T-helper 2 cell treated with Interferon-gamma antibody and Interleukin-4, amounts not matched to agents 100 ng/mL and 5 ng/mL, for 36 hours (primary cell): ENCODE results near the gene LZTR1. TPM values are rescaled to one million over a fixed set of nuclear protein-coding genes. Genes with fewer than 3 reads are reported as not detected.

ENCODE experiments used
- intact Hi-C: fragments of 100-400 bp; cut with micrococcal nuclease; formaldehyde crosslinking; loops from one replicate; pipeline ENCODE4 v1.15.1; 2023
- total RNA-seq: library from RNA; stranded (reverse); gene quantifications from 2 replicates; pipeline ENCODE4 v1.2.3, GENCODE V29; 2022

Gene LZTR1
- total RNA-seq, 1 donor from 2014 or later: 67.1 TPM

DNA sequence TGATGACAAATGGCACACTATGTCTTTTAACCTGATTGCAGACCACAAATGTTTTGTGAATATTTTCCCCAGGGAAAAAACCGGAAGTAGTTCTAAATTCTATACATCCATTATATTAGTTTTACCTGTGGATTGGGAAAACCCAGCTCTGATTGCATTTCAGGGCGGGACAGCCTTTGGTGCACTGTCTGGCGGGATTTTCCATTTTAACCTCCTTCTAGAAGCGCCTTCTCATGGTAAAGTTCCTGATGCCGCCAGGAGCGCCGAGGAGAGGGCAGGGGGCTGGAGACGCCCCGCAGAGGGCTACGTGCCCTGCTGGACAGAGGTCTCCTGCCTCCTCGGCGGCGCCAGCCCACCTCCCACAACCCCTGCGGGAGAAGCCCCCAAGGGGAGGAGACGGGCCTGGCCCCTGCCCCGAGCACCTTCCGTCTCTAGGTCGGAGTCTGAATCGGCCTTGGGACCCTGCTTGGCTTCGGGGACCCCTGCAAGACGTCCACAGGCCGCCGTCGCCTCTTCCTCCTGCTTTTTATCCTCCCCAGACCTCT is 31.6 kb downstream of the LZTR1 start:
- intact Hi-C loops: loop anchor here (1.0 kb wide), 1 partner anchor 11 kb away; the partner anchor contains the start of gene THAP7

DNA sequence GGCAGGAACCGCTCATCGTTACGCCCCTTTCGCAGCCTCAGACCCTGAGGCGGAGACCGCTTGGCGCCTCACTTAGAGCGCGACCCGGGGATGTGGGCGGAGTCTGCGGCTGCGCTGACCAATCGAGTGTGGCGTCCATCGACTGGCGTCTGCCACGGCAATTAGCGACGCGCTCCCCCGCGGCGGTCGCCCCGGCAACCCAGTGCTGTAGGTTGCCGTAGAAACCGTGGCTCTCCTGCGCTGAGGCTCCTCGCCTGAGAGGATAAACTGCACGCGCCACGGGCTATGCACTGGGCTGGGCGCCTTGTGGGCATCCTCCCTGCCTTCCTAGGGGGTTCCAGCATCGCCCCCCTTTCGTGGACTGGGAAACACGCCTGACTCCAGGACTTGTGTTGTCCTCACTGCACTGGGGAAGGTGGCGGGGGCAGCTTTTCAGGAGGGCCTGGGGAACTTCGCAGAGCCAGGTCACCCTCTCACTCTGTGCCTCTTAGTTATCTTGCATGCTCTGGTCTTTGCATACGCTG is 32.2 kb downstream of the LZTR1 start:
- intact Hi-C loops: loop anchor here (1.0 kb wide), 1 partner anchor 12 kb away; the partner anchor contains the start of gene THAP7

DNA sequence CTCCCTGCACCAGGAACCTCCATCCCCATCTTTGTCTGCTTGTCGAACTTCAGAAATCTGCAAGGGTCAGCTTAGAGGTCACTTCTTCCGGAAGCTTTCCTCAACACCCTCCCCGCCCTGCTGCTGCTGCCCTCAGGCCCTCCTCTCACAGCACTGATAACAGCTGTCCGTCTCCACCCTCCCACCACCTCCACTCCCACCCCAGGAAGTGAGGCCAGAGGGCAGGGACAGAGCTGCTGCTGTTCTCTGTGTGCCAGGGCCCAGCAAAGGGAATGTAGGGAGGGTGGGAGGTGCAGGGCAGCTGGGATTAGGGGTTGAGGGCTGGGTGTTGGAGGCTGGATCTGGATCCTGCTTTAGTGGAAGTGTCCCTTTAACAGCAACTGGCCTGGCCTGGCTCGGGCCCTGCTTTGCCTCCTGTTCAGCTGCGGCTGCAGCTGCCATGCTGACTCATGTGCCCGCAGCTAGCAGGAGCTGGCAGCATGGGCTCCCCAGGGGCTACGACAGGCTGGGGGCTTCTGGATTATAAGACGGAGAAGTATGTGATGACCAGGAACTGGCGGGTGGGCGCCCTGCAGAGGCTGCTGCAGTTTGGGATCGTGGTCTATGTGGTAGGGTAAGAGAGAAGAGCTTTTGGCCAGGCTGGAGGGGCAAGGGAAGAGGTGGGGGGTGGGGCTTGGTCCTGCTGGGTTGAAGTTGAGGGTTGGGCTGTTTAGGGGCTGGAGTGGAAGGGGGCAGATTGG is 32.8 kb downstream of the LZTR1 start, which contains the start of gene P2RX6:
P2RX6 (plus strand) TSS at position 440 of the 740 bp plus-strand sequence; CDS start at position 450, 10 bp downstream.
- intact Hi-C loops: loop anchor here (1.0 kb wide), 1 partner anchor 13 kb away; the partner anchor contains the start of gene THAP7

DNA sequence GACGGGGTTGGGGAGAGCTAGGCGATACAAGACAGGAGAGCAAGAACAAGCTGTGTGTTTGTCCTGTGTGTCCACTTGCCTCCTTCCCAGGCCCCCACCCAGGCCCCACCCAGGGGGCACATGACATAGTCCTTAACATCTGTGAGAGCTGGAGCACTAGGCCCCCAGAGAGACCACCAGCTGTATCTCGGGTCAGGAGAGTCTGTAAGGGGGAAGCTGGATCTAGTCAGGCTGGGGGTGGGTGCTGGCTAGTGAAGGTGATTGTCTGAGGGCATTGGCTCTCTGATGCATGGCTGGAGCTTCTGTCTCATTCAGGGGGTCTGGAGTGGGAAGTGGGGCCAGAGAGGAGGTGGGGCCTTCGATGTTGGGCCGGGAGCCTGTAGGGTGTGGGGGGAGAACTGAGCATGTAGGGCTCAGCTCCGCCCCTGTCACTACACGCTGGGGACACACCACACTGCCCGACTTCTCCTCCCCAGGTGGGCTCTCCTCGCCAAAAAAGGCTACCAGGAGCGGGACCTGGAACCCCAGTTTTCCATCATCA is 33.4 kb downstream of the LZTR1 start:
- intact Hi-C loops: no loop called here

DNA sequence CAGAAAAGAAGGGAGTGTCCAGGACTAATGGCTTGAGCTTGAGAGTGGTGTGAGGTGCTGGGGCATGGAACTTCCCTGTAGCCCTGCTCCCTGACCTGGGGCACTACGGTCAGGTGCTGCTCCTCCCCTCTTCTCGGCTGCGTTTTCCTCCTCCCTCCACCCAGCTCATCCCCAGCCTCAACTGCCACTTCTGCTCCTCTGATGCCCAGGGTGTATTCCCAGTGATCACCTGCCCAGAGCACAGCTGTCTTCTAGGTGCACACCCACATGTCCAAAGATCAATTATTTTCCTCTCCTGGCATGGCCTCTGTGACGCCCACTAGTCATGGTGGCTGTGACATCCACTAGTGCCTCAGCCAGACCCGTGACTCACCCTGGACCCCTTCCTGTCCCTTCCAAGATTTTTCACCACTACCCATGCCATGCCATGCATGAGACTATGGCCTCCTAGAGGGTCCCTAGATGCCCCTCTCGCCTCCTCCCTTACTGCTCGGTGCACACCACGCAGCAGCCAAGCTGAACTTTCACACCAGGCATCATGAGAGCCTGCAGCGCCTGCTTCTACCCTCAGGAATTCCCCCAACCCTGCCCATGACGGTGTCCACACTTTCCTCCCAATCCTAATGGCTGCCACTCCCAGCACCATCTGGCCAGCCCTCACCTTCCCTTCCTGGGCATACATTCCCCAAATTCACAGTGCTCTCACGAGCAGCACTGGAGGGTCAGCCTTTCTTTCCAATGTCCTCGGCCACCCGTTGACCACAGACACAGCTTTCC is 34.7 kb downstream of the LZTR1 start:
- intact Hi-C loops: no loop called here

DNA sequence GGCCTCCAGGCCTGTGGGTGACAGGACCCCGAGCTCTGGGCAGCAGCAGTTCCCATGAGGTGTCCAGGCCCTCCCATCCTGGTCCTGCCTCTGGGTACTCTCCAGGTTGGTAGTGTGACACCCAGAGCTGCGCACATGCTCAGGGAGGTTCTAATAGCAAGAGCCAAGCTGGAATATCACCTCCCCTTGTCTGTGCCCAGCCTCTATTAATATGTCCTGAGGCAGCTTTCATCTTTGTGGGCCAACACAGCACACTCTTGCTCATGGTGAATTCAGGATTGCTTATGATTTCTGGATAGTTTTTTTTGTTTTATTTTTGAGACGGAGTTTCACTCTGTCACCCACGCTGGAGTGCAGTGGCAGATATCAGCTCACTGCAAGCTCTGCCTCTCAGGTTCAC is 36.2 kb downstream of the LZTR1 start:
- intact Hi-C loops: no loop called here

DNA sequence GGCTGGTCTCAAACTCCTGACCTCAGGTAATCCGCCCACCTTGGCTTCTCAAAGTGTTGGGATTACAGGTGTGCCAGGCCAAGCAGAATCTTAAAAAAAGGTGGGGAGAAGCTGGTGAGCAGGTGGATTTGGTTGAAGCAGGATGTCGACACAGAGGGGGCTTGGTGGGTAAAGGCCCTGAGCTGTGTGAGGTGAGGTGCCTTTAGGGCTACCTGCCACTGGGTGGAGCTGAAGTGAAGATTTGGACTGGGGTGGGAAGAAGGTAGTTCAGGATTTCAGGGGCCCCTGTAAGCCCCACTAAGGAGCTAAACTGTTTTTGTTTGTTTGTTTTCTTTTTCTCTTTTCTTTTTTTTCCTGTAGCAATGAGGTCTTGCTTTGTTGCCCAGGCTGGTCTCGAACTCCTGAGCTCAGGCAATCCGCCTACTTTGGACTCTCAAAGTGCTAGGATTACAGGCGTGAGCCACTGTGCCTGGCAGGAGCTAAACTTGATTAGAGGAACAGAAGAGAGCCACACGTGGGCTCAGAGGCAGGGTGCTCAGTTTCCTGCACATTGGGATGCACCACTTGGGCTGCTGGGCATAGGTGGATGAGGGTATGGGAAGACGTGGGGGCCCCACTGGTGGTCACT is 38.8 kb downstream of the LZTR1 start:
- intact Hi-C loops: no loop called here

DNA sequence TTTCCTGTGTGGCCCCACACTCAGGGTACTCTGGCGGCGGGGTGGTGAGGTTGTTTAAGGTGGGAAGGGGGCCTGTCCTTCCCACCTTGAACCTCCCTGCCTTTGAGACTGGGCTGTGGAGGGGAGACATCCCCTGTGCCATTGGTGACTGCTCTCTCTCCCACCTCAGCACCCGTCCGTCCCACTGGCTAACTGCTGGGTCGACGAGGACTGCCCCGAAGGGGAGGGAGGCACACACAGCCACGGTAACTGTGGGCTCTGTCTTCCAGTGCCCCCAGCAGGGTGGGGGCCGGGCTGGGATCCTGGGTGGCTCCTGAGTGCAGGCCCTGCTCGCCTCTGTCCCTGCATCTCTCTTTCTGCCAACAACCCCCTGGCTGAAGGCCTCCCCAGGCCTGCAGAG is 40.4 kb downstream of the LZTR1 start:
- intact Hi-C loops: no loop called here

DNA sequence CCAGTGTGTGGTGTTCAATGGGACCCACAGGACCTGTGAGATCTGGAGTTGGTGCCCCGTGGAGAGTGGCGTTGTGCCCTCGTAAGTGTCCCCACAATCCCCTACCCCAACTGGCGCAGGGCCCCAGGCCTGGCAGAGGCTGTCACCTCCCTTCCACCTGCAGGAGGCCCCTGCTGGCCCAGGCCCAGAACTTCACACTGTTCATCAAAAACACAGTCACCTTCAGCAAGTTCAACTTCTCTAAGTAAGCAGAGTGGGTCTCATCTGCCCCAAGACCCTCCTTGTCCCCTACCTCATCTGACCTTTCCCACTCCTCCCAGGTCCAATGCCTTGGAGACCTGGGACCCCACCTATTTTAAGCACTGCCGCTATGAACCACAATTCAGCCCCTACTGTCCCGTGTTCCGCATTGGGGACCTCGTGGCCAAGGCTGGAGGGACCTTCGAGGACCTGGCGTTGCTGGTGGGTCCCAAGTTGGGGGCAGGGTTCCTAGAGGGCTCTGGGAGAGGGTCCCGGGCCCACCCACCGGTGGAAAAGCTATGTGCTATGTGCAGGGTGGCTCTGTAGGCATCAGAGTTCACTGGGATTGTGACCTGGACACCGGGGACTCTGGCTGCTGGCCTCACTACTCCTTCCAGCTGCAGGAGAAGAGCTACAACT is 41.0 kb downstream of the LZTR1 start:
- intact Hi-C loops: no loop called here

DNA sequence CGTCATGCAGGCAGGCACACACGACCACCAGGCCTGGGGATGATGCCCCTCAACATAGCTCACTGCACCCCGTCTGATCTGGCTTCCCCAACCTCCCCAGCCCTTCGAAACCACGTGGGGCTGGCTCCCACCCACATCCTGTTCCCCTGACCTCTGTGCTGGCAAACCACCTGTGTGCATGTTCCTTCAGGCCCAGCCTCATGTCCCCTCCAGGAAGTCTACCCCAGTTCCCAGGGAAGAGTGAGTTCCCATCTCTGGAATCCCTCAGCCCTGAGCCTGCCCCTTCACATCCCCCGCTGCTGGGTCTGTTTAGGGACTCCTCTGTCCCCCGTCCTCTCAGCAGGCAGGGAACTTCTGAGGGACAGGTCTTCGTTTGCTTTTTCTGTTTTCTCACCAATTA is 43.2 kb downstream of the LZTR1 start:
- intact Hi-C loops: no loop called here

DNA sequence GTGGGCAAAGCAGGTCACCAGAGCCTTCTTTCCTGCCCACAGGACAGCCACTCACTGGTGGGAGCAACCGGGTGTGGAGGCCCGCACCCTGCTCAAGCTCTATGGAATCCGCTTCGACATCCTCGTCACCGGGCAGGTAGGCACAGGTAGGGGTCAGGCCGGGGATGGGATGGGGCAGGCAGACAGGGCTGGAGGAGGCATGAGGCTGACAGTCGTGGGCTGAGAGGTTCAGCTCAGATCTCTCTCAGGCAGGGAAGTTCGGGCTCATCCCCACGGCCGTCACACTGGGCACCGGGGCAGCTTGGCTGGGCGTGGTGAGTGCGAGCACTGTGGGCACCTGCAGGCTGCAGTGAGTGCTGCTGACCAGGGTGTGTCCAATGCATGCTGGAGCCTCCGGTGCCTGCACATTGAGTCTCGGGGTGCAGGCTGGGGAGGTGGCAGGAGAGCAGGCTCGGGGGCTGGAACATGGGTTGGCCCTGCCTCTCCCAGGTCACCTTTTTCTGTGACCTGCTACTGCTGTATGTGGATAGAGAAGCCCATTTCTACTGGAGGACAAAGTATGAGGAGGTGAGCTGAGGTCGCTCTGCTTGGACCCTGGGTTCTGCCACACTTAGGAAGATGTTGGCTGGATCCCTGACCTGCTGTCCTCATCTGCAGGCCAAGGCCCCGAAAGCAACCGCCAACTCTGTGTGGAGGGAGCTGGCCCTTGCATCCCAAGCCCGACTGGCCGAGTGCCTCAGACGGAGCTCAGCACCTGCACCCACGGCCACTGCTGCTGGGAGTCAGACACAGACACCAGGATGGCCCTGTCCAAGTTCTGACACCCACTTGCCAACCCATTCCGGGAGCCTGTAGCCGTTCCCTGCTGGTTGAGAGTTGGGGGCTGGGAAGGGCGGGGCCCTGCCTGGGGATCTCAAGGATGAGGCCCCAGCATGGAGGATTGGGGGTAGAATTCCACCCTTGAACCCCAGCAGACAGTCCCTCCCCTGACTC is 44.0 kb downstream of the LZTR1 start:
- intact Hi-C loops: no loop called here

DNA sequence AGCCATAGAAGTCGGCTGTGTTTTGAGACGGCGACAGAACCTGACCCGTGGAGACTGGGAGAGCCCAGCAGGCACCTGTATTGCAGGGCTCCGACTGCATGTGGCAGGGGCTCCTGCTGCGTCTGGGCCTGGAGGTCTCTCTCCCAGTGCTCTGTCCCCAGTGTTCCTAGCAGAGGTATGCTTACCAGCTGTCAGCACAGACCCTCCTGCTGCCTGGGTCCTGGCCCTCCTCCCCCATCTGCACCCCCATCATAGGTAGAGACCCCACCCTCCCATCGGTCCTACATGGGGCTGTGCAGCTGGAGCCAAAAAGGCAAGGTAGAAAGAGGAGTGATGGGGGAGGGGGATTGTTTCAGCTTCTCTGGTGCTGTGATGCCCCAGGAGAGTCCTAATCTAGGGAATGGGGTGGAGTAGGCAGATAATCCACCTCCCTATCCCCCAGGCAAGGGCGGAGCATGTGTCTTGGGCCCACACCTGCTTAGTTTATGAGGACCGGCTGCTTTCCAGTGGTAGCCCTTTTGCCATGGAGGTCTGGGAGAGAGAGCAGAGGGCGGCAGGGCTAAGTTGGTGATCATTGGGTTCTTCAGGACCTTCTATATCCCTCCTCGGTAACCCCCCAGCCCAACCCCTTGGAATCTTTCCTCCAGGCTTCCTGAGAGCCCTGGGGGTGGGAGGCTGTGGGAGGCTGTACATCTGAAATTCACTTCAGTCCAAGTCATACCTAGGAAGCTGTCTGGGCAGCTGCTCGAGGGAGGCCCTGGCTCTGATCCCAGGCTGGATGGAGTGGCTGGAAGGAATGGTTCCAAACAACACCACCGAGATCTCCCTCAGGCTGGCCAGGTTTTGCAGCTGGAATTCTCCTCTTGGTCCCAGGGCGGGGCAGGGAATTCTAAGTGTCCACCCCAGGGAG is 44.9 kb downstream of the LZTR1 start:
- intact Hi-C loops: no loop called here

DNA sequence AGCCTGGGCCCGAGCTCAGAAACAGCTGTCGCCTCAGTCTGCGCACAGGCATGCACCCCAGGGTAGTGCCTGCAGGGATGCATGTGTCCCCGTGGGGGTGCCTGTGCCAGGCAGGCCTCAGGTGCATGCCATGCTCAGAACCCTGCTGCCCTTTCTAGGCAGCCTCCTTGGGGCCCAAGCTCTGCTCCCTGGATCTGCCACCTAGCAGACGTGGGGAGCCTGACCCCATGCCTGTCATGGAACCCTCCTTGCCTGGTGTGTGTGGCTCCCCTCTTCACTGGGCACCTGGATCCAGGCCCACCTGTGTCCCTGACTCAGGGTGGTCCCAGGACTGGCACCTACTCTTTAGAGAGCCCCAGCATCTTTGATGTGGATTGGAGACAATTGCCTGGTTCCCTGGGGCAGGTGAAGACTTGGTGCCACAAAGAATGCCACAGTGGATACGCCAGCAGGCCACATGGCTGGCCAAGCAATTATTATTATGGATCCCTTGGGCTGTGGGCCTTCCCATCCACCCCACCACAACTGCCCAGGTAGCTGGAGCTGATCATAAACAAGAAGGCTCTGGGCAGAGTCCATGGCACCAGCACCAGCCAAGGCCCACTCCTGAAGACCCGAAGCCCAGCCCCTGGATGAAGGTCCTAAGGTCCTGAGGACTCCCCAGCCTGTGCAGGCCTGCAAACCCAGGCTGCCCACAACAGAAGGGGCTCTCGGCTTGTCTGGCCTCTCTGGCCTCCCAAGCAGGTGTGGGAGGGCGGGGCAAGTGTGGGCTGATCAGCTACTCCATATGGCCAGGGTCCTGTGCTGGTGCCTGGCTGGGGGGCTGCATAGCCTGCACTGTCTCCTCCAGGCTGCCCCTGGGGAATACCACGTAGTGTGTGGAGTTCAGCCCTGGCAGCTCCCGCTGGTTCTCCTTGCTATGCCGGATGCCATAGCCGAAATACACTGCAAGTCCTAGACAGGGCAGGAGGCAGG is 46.5 kb downstream of the LZTR1 start:
- intact Hi-C loops: no loop called here

DNA sequence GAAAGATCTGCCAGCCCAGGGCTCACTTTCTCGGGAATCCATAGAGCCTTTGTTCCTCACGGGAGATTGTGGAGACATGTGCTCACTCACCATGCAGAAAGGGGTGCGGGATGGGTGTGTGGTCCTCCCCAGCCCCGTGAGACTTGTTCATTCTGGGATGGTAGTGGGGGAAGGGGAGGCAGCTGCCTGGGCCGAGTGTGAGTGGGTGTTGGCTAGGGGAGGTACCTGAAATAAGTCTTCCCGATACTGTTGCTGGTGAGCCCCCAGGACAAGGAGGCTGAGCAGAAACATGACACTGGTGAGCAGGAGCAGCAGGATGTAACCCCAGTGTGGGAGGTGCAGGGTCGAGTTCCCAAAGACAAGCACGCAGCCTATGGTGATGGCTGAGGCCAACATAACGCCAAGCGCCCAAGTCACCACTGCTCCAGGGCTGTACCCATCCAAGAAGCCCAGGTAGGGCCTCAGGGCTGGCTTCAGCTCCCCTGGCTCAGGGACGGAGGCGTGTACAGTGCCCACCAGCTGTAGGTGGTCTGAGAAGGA is 47.5 kb downstream of the LZTR1 start:
- intact Hi-C loops: no loop called here

DNA sequence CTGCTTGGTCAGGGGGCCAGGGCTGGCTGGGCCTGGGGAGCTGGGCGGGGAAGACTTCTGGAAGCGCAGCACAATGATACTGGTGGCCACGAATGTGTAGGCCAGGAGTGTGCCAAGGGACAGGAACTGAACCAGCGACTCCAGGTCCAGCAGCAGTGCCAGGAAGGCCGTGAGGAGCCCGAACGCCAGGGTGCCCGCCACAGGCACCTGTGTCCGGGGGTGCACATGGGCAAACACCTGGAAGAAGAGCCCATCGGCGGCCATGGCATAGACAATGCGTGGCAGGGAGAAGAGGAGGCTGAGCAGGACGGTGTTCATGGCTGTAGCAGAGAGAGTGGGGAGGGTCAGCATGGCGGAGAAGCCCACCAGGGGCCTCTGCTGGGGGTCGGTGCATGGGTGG is 47.9 kb downstream of the LZTR1 start:
- intact Hi-C loops: no loop called here

DNA sequence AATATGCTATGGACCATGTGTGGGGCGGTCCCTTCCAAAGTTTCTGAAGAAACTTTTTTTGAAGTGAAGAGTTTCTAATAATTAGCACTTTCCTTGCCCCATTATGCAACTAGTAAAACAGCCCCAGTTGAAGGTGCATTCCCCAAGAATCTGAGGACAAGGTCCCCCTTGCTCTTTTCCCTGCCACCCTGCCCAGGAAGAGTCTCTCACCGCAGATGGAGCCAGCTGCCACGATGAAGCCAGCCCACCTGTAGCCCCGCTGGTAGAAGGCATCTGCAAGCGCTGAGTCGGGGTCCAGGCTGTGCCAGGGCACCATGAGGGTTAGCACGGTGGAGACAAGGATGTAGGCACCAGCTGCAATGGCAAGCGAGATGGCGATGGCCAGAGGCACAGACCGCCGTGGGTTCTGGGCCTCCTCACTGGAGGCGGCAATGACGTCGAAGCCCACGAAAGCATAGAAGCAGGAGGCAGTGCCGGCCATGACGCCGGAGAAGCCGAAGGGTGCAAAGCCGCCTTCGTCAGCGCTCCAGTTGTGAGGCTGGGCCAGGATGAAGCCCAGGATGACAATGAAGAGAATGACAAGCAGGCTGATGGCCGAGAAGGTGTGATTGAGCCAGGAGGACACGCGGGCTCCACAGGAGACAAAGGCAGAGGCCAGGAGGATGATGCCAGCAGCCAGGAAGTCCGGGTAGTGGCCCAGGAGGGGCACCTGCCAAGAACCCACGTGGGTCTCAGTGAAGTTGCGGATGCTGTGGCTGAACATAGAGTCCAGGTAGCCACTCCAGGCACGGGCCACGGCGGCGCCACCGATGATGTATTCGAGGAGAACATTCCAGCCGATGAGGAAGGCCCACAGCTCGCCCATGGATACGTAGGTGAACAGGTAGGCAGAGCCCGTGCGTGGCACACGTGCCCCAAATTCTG is 48.8 kb downstream of the LZTR1 start:
- intact Hi-C loops: no loop called here
